GM12878 (cell line): ENCODE data around the gene CCER1. TPM values are rescaled to one million over a fixed set of nuclear protein-coding genes. Genes with fewer than 3 reads are reported as not detected.

Experiments
- ATAC-seq: fragments of 200-7000 bp; cut with Tn5 transposase; 3 replicates; pipeline ENCODE4 v1.9.1; 2020; ENCODE audit warnings: mild to moderate bottlenecking, moderate library complexity
- BruUV-seq: library from RNA; stranded (reverse); fragments of 400-500 nt; replicated peaks from 2 replicates; lab custom pipeline; 2021; lab: Mats Ljungman, UMichigan
- CTCF ChIA-PET: fragments of 300-600 bp; sonication (Branson Sonifier 250); formaldehyde crosslinking; extraction: SDS; loops from one replicate; lab custom pipeline; 2021; ENCODE audit warnings: inconsistent platforms; lab: Yijun Ruan, JAX
- POLR2A ChIA-PET: fragments of 350-600 bp; formaldehyde crosslinking; extraction: SDS; loops from one replicate; lab custom pipeline; 2021; ENCODE audit warnings: inconsistent platforms; lab: Charles Lee
- RAD21 ChIA-PET: fragments of 300-600 bp; sonication (Branson Sonifier 250); formaldehyde crosslinking; loops from one replicate; lab custom pipeline; 2023; ENCODE audit warnings: antibody characterized with exemption; ENCODE audit not compliant: unreplicated experiment; lab: Charles Lee
- SMC1A ChIA-PET: fragments of 300-600 bp; sonication (Branson Sonifier 250); formaldehyde crosslinking; loops from one replicate; lab custom pipeline; 2023; ENCODE audit not compliant: unreplicated experiment, uncharacterized antibody; lab: Charles Lee
- DNase-seq: peaks from one replicate; pipeline ENCODE4 v3.0.0-alpha.2; 2011; ENCODE audit warnings: low read depth, low spot score
- FAIRE-seq: peaks from 3 replicates; lab custom pipeline; 2011; peaks lifted over from hg19 to GRCh38; lab: Jason Lieb, UNC
- H2AFZ ChIP-seq: 2 replicates; pipeline ENCODE4 v1.6.0; 2011; ENCODE audit warnings: low read depth, low read length, control low read depth; ENCODE audit not compliant: control insufficient read depth
- H3K27ac ChIP-seq: 2 replicates; pipeline ENCODE4 v1.5.1; 2011; ENCODE audit warnings: control low read depth; ENCODE audit not compliant: control insufficient read depth, insufficient read depth
- H3K27me3 ChIP-seq, 2 experiments: replicated peaks in 1 of 2; 2 replicates each; pipeline versions ENCODE4 v1.6.0 to v1.6.1; 2011; ENCODE audit warnings: low read length in 1 of 2; ENCODE audit not compliant: control insufficient read depth in 2 of 2, insufficient read depth in 2 of 2
- H3K36me3 ChIP-seq, 2 experiments: 2 replicates each; pipeline ENCODE4 v1.5.1; 2011; ENCODE audit warnings: low read length in 1 of 2; ENCODE audit not compliant: control insufficient read depth in 2 of 2, insufficient read depth in 2 of 2
- H3K4me1 ChIP-seq: 2 replicates; pipeline ENCODE4 v1.6.1; 2011; ENCODE audit warnings: mild to moderate bottlenecking, low read length, moderate library complexity, mixed read lengths; ENCODE audit not compliant: control insufficient read depth, insufficient read depth
- H3K4me2 ChIP-seq: 2 replicates; pipeline ENCODE4 v1.6.0; 2011; ENCODE audit warnings: control low read depth; ENCODE audit not compliant: control insufficient read depth, insufficient read depth
- H3K4me3 ChIP-seq: fragments of 200-600 bp; sonication (generic); 2 replicates; pipeline ENCODE4 v1.5.1; 2016
- H3K79me2 ChIP-seq: 2 replicates; pipeline ENCODE4 v1.6.0; 2011; ENCODE audit warnings: low read length; ENCODE audit not compliant: control insufficient read depth, insufficient read depth
- H3K9ac ChIP-seq: 2 replicates; pipeline ENCODE4 v1.8.0; 2011; ENCODE audit warnings: low read length, control low read depth, mixed read lengths; ENCODE audit not compliant: control insufficient read depth, insufficient read depth
- H3K9me3 ChIP-seq: replicated peaks from 3 replicates; pipeline ENCODE4 v1.5.1; 2011; ENCODE audit warnings: mild to moderate bottlenecking, low read length; ENCODE audit not compliant: control insufficient read depth, insufficient read depth
- H4K20me1 ChIP-seq: 2 replicates; pipeline ENCODE4 v1.6.0; 2011; ENCODE audit not compliant: control insufficient read depth, insufficient read depth
- BRCA1 ChIP-seq: IDR thresholded peaks from 2 replicates; pipeline ENCODE4 v1.6.1; 2011; ENCODE audit warnings: low read depth, low read length, improper control_type of control experiment
- CHD2 ChIP-seq: IDR thresholded peaks from 2 replicates; pipeline ENCODE4 v1.6.1; 2011; ENCODE audit warnings: low read depth, low read length, improper control_type of control experiment, borderline replicate concordance
- CREM ChIP-seq: IDR thresholded peaks from 2 replicates; pipeline ENCODE4 v1.6.1; 2014; ENCODE audit warnings: antibody characterized with exemption, low read depth
- ESRRA ChIP-seq: IDR thresholded peaks from 2 replicates; pipeline ENCODE4 v1.6.1; 2012; ENCODE audit warnings: mild to moderate bottlenecking, low read length, improper control_type of control experiment
- ETV6 ChIP-seq, 2 experiments: fragments of 450-650 bp in 1 of 2; IDR thresholded peaks in 1 of 2; conservative IDR thresholded peaks in 1 of 2; 2 replicates each; pipeline ENCODE4 v1.6.1; 2014; ENCODE audit warnings: antibody characterized with exemption in 1 of 2, borderline replicate concordance in 1 of 2, low read depth in 1 of 2, mild to moderate bottlenecking in 1 of 2, moderate library complexity in 1 of 2
- EZH2 ChIP-seq: IDR thresholded peaks from 2 replicates; pipeline ENCODE4 v1.6.1; 2012; ENCODE audit warnings: low read depth, mild to moderate bottlenecking, control low read depth, inconsistent platforms, low read length, borderline replicate concordance; ENCODE audit not compliant: control insufficient read depth
- FOXK2 ChIP-seq: fragments of 450-650 bp; IDR thresholded peaks from 2 replicates; pipeline ENCODE4 v1.6.1; 2017; ENCODE audit warnings: mild to moderate bottlenecking, moderate library complexity
- KAT2A ChIP-seq: conservative IDR thresholded peaks from 2 replicates; pipeline ENCODE4 v1.6.1; 2011; ENCODE audit warnings: low read depth, low read length; ENCODE audit not compliant: control insufficient read depth
- POLR2AphosphoS5 ChIP-seq: IDR thresholded peaks from 2 replicates; pipeline ENCODE4 v1.6.1; 2011; ENCODE audit warnings: mild to moderate bottlenecking, low read length, inconsistent platforms
- SMARCA5 ChIP-seq: fragments of 450-650 bp; IDR thresholded peaks from 2 replicates; pipeline ENCODE4 v1.6.1; 2017; ENCODE audit warnings: mild to moderate bottlenecking
- SP1 ChIP-seq: IDR thresholded peaks from one replicate; pipeline ENCODE4 v1.6.1; 2011; ENCODE audit warnings: low read depth, low read length
- ZBED1 ChIP-seq: IDR thresholded peaks from 2 replicates; pipeline ENCODE4 v1.6.1; 2016; ENCODE audit warnings: borderline replicate concordance
- ZNF207 ChIP-seq: fragments of 450-650 bp; IDR thresholded peaks from 2 replicates; pipeline ENCODE4 v1.6.1; 2014; ENCODE audit warnings: antibody characterized with exemption, mild to moderate bottlenecking, borderline replicate concordance
- ZNF24 ChIP-seq: fragments of 450-650 bp; IDR thresholded peaks from 2 replicates; pipeline ENCODE4 v1.6.1; 2017; ENCODE audit warnings: antibody characterized with exemption, mild to moderate bottlenecking
- WGBS: methylation state at CpG from one replicate; pipeline ENCODE4 v1.1.6; 2016; ENCODE audit warnings: low lambda C conversion rate; ENCODE audit not compliant: insufficient replicate concordance, insufficient coverage; ENCODE audit errors: missing lambda C conversion rate; 5-methylcytosine and 5-hydroxymethylcytosine counted together
- in situ Hi-C: fragments of 300-500 bp; cut with MboI; formaldehyde crosslinking; loops from 9 replicates; pipeline ENCODE4 v1.14.3; 2018; ENCODE audit warnings: mixed read lengths
- intact Hi-C: fragments of 100-400 bp; cut with micrococcal nuclease; formaldehyde crosslinking; loops from one replicate; pipeline ENCODE4 v1.14.2; 2022; ENCODE audit not compliant: unreplicated experiment
- polyA plus RNA-seq, 11 experiments: library from polyadenylated mRNA; depleted of rRNA in 4 of 11; unstranded in 6 of 11; stranded (reverse) in 5 of 11; fragments of >200 nt; fragmentation: Nextera tagmentation in 4 of 11; fragmentation: Illumina TruSeq in 1 of 11; extraction: Ambion mirVana in 4 of 11; extraction: Trizol in 1 of 11; gene quantifications; 1 replicate in 1 of 11; 2 replicates in 10 of 11; pipeline versions ENCODE4 v1.2.1 to v1.2.3, GENCODE V29; 2011 to 2016; ENCODE audit warnings: inconsistent platforms in 2 of 11, missing spikeins in 2 of 11, low read depth in 1 of 11
- total RNA-seq, 4 experiments: library from RNA; depleted of rRNA in 3 of 4; stranded (reverse); fragments of >200 nt in 3 of 4; fragmentation: Illumina TruSeq in 1 of 4; extraction: Trizol in 1 of 4; gene quantifications; 2 replicates each; pipeline versions ENCODE4 v1.2.1 to v1.2.3, GENCODE V29; 2013 to 2021
- TF ChIP-seq, protein P1 (sequence below): fragments of 450-650 bp; IDR thresholded peaks from 2 replicates; pipeline ENCODE4 v1.6.1; 2017; ENCODE audit warnings: mild to moderate bottlenecking, moderate library complexity
- TF ChIP-seq, protein P2 (sequence below): fragments of 450-650 bp; formaldehyde crosslinking; IDR thresholded peaks from 2 replicates; pipeline ENCODE4 v1.4.0; 2020; ENCODE audit warnings: mild to moderate bottlenecking, moderate library complexity
- TF ChIP-seq, protein P3 (sequence below), 3 experiments: IDR thresholded peaks in 2 of 3; conservative IDR thresholded peaks in 1 of 3; 2 replicates each; pipeline ENCODE4 v1.5.1; 2011; ENCODE audit warnings: low read depth in 3 of 3, low read length in 3 of 3, mild to moderate bottlenecking in 3 of 3, control low read depth in 2 of 3, moderate library complexity in 2 of 3, inconsistent platforms in 1 of 3, mixed read lengths in 1 of 3; ENCODE audit not compliant: control insufficient read depth in 2 of 3, insufficient read depth in 1 of 3; ENCODE audit errors: extremely low read depth in 1 of 3

The CCER1 gene
- total and polyA plus RNA-seq, 10 of the 15 experiments (the other 5 are each of a cell fraction or from before 2014, with no cell fraction given) = 0.01 TPM; not detected in 9

DNA sequence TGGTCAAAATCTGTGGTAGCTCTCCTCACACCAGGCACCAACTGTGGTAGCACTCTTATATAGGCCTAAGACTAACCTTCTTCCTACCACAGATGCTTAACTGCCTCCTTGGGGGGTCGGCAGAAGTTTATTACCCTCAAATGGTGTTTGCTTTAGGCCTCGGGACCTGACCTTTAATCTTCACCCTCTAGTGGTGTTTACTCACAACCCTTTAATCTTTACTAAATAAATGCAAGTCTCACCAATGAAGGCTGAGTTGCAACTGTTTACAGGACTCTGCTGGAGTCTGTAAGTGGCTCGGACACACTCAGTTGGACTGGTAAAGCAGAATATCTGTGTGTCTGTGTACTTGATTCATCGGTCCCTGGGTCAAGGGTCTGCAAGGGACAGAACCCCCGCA lies 29.4 kb downstream of the CCER1 start:
- in situ Hi-C loops = no loop called here
- no peaks in the 10 kb centered on the region for H3K4me1 ChIP-seq
- H3K27me3 ChIP-seq = no peaks in the 10 kb centered on the region
- no peaks in the 10 kb centered on the region for H4K20me1 ChIP-seq
- no peak overlapping the region for H2AFZ ChIP-seq
- no peak overlapping the region for H3K4me2 ChIP-seq
- no peaks in the 10 kb centered on the region for H3K9me3 ChIP-seq
- intact Hi-C loops = no loop called here
- ATAC-seq (no peak), FAIRE-seq (no peak), DNase-seq (no peak)
- H3K27ac ChIP-seq = no peak overlapping the region
- 9% methylated on average over 5 of the region's 5 CpGs for WGBS
- no peak overlapping the region for H3K9ac ChIP-seq
- CTCF ChIA-PET = no interaction called here
- no TSS peak for BruUV-seq
- no peaks in the 10 kb centered on the region for H3K79me2 ChIP-seq
- RAD21 ChIA-PET = no interaction called here
- POLR2A ChIA-PET = no interaction called here
- no peaks in the 10 kb centered on the region for H3K36me3 ChIP-seq
- H3K4me3 ChIP-seq = no peak overlapping the region
- SMC1A ChIA-PET = no interaction called here
- TF ChIP-seq, protein P1, sequence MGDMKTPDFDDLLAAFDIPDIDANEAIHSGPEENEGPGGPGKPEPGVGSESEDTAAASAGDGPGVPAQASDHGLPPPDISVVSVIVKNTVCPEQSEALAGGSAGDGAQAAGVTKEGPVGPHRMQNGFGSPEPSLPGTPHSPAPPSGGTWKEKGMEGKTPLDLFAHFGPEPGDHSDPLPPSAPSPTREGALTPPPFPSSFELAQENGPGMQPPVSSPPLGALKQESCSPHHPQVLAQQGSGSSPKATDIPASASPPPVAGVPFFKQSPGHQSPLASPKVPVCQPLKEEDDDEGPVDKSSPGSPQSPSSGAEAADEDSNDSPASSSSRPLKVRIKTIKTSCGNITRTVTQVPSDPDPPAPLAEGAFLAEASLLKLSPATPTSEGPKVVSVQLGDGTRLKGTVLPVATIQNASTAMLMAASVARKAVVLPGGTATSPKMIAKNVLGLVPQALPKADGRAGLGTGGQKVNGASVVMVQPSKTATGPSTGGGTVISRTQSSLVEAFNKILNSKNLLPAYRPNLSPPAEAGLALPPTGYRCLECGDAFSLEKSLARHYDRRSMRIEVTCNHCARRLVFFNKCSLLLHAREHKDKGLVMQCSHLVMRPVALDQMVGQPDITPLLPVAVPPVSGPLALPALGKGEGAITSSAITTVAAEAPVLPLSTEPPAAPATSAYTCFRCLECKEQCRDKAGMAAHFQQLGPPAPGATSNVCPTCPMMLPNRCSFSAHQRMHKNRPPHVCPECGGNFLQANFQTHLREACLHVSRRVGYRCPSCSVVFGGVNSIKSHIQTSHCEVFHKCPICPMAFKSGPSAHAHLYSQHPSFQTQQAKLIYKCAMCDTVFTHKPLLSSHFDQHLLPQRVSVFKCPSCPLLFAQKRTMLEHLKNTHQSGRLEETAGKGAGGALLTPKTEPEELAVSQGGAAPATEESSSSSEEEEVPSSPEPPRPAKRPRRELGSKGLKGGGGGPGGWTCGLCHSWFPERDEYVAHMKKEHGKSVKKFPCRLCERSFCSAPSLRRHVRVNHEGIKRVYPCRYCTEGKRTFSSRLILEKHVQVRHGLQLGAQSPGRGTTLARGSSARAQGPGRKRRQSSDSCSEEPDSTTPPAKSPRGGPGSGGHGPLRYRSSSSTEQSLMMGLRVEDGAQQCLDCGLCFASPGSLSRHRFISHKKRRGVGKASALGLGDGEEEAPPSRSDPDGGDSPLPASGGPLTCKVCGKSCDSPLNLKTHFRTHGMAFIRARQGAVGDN = no peak
- no peak for TF ChIP-seq ETV6 (conservative IDR thresholded peaks at IDR 0.05 in 1 of 2, IDR thresholded peaks at IDR 0.05 in 1 of 2; ENCODE audit: borderline replicate concordance in 1 of 2, low read depth in 1 of 2)
- no peak for TF ChIP-seq KAT2A
- TF ChIP-seq BRCA1 = no peak
- no peak for TF ChIP-seq EZH2
- no peak for TF ChIP-seq ESRRA
- TF ChIP-seq ZBED1 = no peak
- TF ChIP-seq CREM = no peak
- TF ChIP-seq ZNF24 = no peak
- no peak for TF ChIP-seq POLR2AphosphoS5
- no peak for TF ChIP-seq ZNF207
- TF ChIP-seq, protein P2, sequence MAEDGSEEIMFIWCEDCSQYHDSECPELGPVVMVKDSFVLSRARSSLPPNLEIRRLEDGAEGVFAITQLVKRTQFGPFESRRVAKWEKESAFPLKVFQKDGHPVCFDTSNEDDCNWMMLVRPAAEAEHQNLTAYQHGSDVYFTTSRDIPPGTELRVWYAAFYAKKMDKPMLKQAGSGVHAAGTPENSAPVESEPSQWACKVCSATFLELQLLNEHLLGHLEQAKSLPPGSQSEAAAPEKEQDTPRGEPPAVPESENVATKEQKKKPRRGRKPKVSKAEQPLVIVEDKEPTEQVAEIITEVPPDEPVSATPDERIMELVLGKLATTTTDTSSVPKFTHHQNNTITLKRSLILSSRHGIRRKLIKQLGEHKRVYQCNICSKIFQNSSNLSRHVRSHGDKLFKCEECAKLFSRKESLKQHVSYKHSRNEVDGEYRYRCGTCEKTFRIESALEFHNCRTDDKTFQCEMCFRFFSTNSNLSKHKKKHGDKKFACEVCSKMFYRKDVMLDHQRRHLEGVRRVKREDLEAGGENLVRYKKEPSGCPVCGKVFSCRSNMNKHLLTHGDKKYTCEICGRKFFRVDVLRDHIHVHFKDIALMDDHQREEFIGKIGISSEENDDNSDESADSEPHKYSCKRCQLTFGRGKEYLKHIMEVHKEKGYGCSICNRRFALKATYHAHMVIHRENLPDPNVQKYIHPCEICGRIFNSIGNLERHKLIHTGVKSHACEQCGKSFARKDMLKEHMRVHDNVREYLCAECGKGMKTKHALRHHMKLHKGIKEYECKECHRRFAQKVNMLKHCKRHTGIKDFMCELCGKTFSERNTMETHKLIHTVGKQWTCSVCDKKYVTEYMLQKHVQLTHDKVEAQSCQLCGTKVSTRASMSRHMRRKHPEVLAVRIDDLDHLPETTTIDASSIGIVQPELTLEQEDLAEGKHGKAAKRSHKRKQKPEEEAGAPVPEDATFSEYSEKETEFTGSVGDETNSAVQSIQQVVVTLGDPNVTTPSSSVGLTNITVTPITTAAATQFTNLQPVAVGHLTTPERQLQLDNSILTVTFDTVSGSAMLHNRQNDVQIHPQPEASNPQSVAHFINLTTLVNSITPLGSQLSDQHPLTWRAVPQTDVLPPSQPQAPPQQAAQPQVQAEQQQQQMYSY (CRISPR knock-in tag) = no peak
- TF ChIP-seq, protein P3, sequence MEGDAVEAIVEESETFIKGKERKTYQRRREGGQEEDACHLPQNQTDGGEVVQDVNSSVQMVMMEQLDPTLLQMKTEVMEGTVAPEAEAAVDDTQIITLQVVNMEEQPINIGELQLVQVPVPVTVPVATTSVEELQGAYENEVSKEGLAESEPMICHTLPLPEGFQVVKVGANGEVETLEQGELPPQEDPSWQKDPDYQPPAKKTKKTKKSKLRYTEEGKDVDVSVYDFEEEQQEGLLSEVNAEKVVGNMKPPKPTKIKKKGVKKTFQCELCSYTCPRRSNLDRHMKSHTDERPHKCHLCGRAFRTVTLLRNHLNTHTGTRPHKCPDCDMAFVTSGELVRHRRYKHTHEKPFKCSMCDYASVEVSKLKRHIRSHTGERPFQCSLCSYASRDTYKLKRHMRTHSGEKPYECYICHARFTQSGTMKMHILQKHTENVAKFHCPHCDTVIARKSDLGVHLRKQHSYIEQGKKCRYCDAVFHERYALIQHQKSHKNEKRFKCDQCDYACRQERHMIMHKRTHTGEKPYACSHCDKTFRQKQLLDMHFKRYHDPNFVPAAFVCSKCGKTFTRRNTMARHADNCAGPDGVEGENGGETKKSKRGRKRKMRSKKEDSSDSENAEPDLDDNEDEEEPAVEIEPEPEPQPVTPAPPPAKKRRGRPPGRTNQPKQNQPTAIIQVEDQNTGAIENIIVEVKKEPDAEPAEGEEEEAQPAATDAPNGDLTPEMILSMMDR (IDR thresholded peaks at IDR 0.05 in 2 of 3, conservative IDR thresholded peaks at IDR 0.05 in 1 of 3; ENCODE audit: control insufficient read depth in 2 of 3, extremely low read depth in 1 of 3, insufficient read depth in 1 of 3, low read depth in 3 of 3, low read length in 3 of 3) = no peak
- no peak for TF ChIP-seq SMARCA5
- no peak for TF ChIP-seq FOXK2
- TF ChIP-seq SP1 = no peak
- TF ChIP-seq CHD2 = no peak
